ENCODE results near the gene OR2A25. TPM values are rescaled to one million over a fixed set of nuclear protein-coding genes. Genes with fewer than 3 reads are reported as not detected.

Gene OR2A25
- total and polyA plus RNA-seq, 4 donors: not detected

DNA sequence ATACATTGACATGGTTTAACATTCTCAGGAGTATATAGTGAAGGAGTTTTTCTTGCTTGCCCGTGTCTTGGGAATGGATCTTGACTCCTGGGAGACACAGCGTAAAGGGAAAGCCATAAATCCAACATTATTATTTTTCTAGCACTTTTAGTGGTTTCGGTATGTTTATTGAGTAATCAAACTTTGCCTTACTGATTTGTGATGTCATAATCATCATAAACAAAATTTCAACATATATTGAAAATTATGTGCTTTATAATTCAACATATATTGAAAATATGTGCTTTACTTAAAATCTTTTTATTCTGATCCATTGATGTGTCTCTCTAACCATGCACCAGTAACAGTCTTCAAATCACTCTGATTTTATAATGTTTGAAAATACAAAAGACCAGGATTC is 41.1 kb upstream of the OR2A25 start:
- Histone ChIP-seq H3K9me3 (ENCODE audit: control insufficient read depth in 4 of 4, low read length in 3 of 4) (no peaks in the 10 kb centered on the region), H3K27ac (ENCODE audit: low read depth in 1 of 2, low read length in 2 of 2) (no peak overlapping the region), H3K36me3 (ENCODE audit: control insufficient read depth in 4 of 4, insufficient read depth in 3 of 4, low read depth in 1 of 4, low read length in 3 of 4) (no peaks in the 10 kb centered on the region), H3K9ac (ENCODE audit: low read depth in 1 of 2, low read length in 2 of 2) (no peak overlapping the region), H3K27me3 (ENCODE audit: control insufficient read depth in 4 of 4, insufficient read depth in 4 of 4, low read length in 3 of 4) (peaks cover 0 to 5% (median 0%) of the 10 kb centered on the region in 4 donors), H3K4me3 (ENCODE audit: low read depth in 1 of 3, low read length in 3 of 3) (no peak overlapping the region), H3K4me1 (ENCODE audit: control insufficient read depth in 4 of 4, insufficient read depth in 4 of 4, low read length in 3 of 4) (no peaks in the 10 kb centered on the region)
- no peak for DNase-seq (ENCODE audit: low spot score)
- TF ChIP-seq SP1 (IDR thresholded peaks at IDR 0.05) (no peak), ATF3 (IDR thresholded peaks at IDR 0.05) (no peak), GABPA (IDR thresholded peaks at IDR 0.05 in 1 of 2, conservative IDR thresholded peaks at IDR 0.05 in 1 of 2) (no peak), RXRA (IDR thresholded peaks at IDR 0.05) (no peak), NR2F2 (IDR thresholded peaks at IDR 0.05) (no peak), HNF4G (IDR thresholded peaks at IDR 0.05) (no peak), FOXA1 (IDR thresholded peaks at IDR 0.05) (no peak), FOXA2 (IDR thresholded peaks at IDR 0.05) (no peak), RAD21 (IDR thresholded peaks at IDR 0.05) (no peak), YY1 (IDR thresholded peaks at IDR 0.05) (no peak), EGR1 (IDR thresholded peaks at IDR 0.05; ENCODE audit: low read depth in 2 of 2) (no peak), TAF1 (conservative IDR thresholded peaks at IDR 0.05) (no peak), HNF4A (conservative IDR thresholded peaks at IDR 0.05) (no peak), JUND (IDR thresholded peaks at IDR 0.05) (no peak)
- TF ChIP-seq, protein P1, sequence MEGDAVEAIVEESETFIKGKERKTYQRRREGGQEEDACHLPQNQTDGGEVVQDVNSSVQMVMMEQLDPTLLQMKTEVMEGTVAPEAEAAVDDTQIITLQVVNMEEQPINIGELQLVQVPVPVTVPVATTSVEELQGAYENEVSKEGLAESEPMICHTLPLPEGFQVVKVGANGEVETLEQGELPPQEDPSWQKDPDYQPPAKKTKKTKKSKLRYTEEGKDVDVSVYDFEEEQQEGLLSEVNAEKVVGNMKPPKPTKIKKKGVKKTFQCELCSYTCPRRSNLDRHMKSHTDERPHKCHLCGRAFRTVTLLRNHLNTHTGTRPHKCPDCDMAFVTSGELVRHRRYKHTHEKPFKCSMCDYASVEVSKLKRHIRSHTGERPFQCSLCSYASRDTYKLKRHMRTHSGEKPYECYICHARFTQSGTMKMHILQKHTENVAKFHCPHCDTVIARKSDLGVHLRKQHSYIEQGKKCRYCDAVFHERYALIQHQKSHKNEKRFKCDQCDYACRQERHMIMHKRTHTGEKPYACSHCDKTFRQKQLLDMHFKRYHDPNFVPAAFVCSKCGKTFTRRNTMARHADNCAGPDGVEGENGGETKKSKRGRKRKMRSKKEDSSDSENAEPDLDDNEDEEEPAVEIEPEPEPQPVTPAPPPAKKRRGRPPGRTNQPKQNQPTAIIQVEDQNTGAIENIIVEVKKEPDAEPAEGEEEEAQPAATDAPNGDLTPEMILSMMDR (IDR thresholded peaks at IDR 0.05; ENCODE audit: low read depth, low read length, missing input control): no peak
- TF ChIP-seq, protein P2, sequence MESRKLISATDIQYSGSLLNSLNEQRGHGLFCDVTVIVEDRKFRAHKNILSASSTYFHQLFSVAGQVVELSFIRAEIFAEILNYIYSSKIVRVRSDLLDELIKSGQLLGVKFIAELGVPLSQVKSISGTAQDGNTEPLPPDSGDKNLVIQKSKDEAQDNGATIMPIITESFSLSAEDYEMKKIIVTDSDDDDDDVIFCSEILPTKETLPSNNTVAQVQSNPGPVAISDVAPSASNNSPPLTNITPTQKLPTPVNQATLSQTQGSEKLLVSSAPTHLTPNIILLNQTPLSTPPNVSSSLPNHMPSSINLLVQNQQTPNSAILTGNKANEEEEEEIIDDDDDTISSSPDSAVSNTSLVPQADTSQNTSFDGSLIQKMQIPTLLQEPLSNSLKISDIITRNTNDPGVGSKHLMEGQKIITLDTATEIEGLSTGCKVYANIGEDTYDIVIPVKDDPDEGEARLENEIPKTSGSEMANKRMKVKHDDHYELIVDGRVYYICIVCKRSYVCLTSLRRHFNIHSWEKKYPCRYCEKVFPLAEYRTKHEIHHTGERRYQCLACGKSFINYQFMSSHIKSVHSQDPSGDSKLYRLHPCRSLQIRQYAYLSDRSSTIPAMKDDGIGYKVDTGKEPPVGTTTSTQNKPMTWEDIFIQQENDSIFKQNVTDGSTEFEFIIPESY (IDR thresholded peaks at IDR 0.05): no peak
- TF ChIP-seq, protein P3, sequence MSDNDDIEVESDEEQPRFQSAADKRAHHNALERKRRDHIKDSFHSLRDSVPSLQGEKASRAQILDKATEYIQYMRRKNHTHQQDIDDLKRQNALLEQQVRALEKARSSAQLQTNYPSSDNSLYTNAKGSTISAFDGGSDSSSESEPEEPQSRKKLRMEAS (IDR thresholded peaks at IDR 0.05): no peak
- TF ChIP-seq, protein P4, sequence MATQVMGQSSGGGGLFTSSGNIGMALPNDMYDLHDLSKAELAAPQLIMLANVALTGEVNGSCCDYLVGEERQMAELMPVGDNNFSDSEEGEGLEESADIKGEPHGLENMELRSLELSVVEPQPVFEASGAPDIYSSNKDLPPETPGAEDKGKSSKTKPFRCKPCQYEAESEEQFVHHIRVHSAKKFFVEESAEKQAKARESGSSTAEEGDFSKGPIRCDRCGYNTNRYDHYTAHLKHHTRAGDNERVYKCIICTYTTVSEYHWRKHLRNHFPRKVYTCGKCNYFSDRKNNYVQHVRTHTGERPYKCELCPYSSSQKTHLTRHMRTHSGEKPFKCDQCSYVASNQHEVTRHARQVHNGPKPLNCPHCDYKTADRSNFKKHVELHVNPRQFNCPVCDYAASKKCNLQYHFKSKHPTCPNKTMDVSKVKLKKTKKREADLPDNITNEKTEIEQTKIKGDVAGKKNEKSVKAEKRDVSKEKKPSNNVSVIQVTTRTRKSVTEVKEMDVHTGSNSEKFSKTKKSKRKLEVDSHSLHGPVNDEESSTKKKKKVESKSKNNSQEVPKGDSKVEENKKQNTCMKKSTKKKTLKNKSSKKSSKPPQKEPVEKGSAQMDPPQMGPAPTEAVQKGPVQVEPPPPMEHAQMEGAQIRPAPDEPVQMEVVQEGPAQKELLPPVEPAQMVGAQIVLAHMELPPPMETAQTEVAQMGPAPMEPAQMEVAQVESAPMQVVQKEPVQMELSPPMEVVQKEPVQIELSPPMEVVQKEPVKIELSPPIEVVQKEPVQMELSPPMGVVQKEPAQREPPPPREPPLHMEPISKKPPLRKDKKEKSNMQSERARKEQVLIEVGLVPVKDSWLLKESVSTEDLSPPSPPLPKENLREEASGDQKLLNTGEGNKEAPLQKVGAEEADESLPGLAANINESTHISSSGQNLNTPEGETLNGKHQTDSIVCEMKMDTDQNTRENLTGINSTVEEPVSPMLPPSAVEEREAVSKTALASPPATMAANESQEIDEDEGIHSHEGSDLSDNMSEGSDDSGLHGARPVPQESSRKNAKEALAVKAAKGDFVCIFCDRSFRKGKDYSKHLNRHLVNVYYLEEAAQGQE (IDR thresholded peaks at IDR 0.05): no peak
- WGBS: 90% methylated on average over 3 of the region's 3 CpGs
